Neuron (in vitro differentiated cells): ENCODE measurements around the gene CISD3.

Experiments
- H2AFZ ChIP-seq: one replicate; pipeline ENCODE4 v1.6.1; 2013; ENCODE audit warnings: low read depth, mild to moderate bottlenecking, inconsistent platforms, low read length, moderate library complexity
- H3K27me3 ChIP-seq: one replicate; pipeline ENCODE4 v1.6.1; 2013; ENCODE audit warnings: low read length; ENCODE audit not compliant: insufficient read depth
- H3K36me3 ChIP-seq: one replicate; pipeline ENCODE4 v1.6.1; 2013; ENCODE audit warnings: low read length; ENCODE audit not compliant: insufficient read depth
- H3K4me1 ChIP-seq: one replicate; pipeline ENCODE4 v1.6.1; 2013; ENCODE audit warnings: low read length; ENCODE audit not compliant: insufficient read depth
- H3K4me3 ChIP-seq: 2 replicates; pipeline ENCODE4 v1.5.1; 2013; ENCODE audit warnings: mild to moderate bottlenecking, low read length, moderate library complexity
- H3K9me3 ChIP-seq: one replicate; pipeline ENCODE4 v1.6.1; 2013; ENCODE audit warnings: low read length

CISD3 gene

GRCh38 chr17:38768417-38768816 lies 38.3 kb downstream of the CISD3 start:
- no peak overlapping the region for H3K4me3 ChIP-seq

GRCh38 chr17:38773258-38773657 lies 43.1 kb downstream of the CISD3 start:
- H3K27me3 ChIP-seq: no peaks in the 10 kb centered on the region
- no peaks in the 10 kb centered on the region for H3K4me1 ChIP-seq
- no peak overlapping the region for H3K4me3 ChIP-seq
- peaks cover 91% of the 10 kb centered on the region for H3K36me3 ChIP-seq
- H3K9me3 ChIP-seq: no peaks in the 10 kb centered on the region
- no peak overlapping the region for H2AFZ ChIP-seq

More at GRCh38 chr17:38768417-38768816, 38.3 kb downstream of the CISD3 start:
- H3K27me3 ChIP-seq: no peaks in the 10 kb centered on the region
- H2AFZ ChIP-seq: no peak overlapping the region
- no peaks in the 10 kb centered on the region for H3K4me1 ChIP-seq
- no peaks in the 10 kb centered on the region for H3K9me3 ChIP-seq
- peaks cover 97% of the 10 kb centered on the region for H3K36me3 ChIP-seq

- Histone ChIP-seq H3K4me1 (no peaks in the 10 kb centered on the region), H2AFZ (no peak overlapping the region), H3K36me3 (peaks cover 87% of the 10 kb centered on the region), H3K9me3 (no peaks in the 10 kb centered on the region), H3K4me3 (no peak overlapping the region), H3K27me3 (no peaks in the 10 kb centered on the region)
Measured at GRCh38 chr17:38777641-38778250, 47.6 kb downstream of the CISD3 start.

DNA sequence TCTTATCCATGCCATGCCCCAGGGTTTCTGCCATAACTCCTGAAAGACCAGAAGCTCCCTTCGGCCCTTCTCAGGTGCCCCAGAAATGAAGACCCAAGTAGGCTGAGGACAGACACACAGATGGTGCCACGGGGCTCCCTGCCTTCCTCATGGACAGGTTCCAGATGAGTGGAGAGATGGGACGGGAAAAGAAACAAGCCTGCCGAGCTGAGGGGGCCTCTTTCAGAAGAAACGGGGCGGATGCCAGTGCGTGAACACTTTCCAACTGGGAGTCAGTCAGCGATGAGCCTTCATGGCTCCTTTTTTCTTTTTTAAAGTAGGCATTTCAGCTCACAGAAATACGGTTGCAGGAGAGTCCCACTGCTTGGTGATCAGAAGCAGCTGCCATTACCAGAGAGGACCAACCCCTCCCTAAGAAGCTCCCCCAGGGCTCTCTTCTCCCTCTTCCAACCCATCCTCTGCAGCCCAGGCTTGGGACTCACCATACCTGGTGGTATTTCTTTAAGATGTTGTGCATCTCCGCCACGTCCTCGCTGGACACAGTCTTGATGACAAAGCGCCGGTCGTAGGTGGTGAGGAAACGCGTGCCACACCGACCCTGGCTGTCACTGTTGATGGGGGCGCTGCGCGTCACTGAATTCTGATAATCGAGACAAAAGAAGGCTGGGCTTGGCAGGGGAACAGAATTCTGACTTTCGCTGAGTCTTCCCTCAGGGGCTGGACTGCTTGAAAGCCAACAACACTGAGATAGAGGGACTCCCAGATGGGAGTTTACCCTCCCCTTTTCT lies 50.0 kb downstream of the CISD3 start:
- no peak overlapping the region for H2AFZ ChIP-seq
- H3K36me3 ChIP-seq: peaks cover 87% of the 10 kb centered on the region

DNA sequence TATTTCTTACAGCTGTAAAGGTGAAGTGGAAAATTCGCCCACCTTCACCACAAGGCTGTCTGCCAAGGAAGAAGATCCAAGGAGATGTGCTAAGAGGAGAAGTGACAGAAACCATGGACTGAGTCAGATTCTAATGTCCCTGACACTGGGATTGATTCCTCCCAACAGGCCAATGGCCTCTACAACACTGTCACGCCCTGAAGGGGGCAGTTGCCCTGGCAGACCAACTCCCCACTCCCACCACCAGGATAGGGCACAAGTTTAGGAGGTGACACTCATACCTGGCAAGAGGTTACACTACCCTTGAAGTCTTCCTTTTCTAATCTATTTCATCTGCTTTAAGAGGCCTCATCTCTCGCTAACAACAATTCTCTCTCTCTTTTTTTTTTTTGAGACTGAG lies 53.1 kb downstream of the CISD3 start:
- no peak overlapping the region for H2AFZ ChIP-seq
- H3K4me3 ChIP-seq: no peak overlapping the region
- H3K9me3 ChIP-seq: no peaks in the 10 kb centered on the region
- H3K27me3 ChIP-seq: no peaks in the 10 kb centered on the region
- H3K4me1 ChIP-seq: no peaks in the 10 kb centered on the region
- peaks cover 79% of the 10 kb centered on the region for H3K36me3 ChIP-seq

More for the DNA sequence above, 50.0 kb downstream of the CISD3 start:
- Histone ChIP-seq H3K9me3 (no peaks in the 10 kb centered on the region), H3K4me1 (no peaks in the 10 kb centered on the region), H3K4me3 (no peak overlapping the region), H3K27me3 (no peaks in the 10 kb centered on the region)
